SK-N-SH (cell line): ENCODE measurements around the gene UBAC2. TPM values are rescaled to one million over a fixed set of nuclear protein-coding genes. Genes with fewer than 3 reads are reported as not detected.

Experiments
- CTCF ChIA-PET: fragments of 300-600, 350-600 bp; formaldehyde crosslinking; extraction: SDS; loops from one replicate; lab custom pipeline; 2021; lab: Yijun Ruan, JAX
- POLR2A ChIA-PET: fragments of 350-600 bp; sonication (Branson Sonifier 250); formaldehyde crosslinking; extraction: SDS; loops from one replicate; lab custom pipeline; 2020; ENCODE audit warnings: antibody characterized with exemption, inconsistent platforms; lab: Yijun Ruan, JAX
- DNase-seq: peaks from one replicate; pipeline ENCODE4 v3.0.0; 2012
- H2AFZ ChIP-seq: fragments of 200-600 bp; sonication (generic); 2 replicates; pipeline ENCODE4 v1.8.1; 2016; ENCODE audit warnings: antibody characterized with exemption, mild to moderate bottlenecking, low read depth
- H3F3A ChIP-seq: fragments of 200-600 bp; sonication (generic); replicated peaks from 2 replicates; pipeline ENCODE3; 2016; ENCODE audit warnings: antibody characterized with exemption, mild to moderate bottlenecking; ENCODE audit not compliant: insufficient read depth
- H3K27ac ChIP-seq, 2 experiments: fragments of 200-500 bp in 1 of 2; fragments of 200-600 bp in 1 of 2; sonication (Bioruptor generic) in 1 of 2; sonication (generic), shearing (Covaris generic) in 1 of 2; 2 replicates each; pipeline versions ENCODE4 v1.5.1 to v1.6.1; 2014 to 2016; ENCODE audit warnings: low read depth in 2 of 2, inconsistent platforms in 1 of 2, low read length in 1 of 2, mild to moderate bottlenecking in 1 of 2, mixed read lengths in 1 of 2
- H3K27me3 ChIP-seq: fragments of 200-600 bp; sonication (generic), shearing (Covaris generic); 2 replicates; pipeline ENCODE4 v1.6.1; 2016; ENCODE audit warnings: mixed run types; ENCODE audit not compliant: insufficient read depth
- H3K36me3 ChIP-seq, 2 experiments: fragments of 200-500 bp in 1 of 2; fragments of 200-600 bp in 1 of 2; sonication (Bioruptor generic) in 1 of 2; sonication (generic) in 1 of 2; replicated peaks in 1 of 2; 2 replicates each; pipeline versions ENCODE3 to v1.5.1; 2014 to 2016; ENCODE audit warnings: low read length in 1 of 2, mild to moderate bottlenecking in 1 of 2; ENCODE audit not compliant: insufficient read depth in 2 of 2, control insufficient read depth in 1 of 2
- H3K4me1 ChIP-seq, 2 experiments: fragments of 200-500 bp in 1 of 2; fragments of 200-600 bp in 1 of 2; sonication (Bioruptor generic) in 1 of 2; sonication (generic), shearing (Covaris generic) in 1 of 2; 2 replicates each; pipeline versions ENCODE4 v1.5.1 to v1.6.1; 2014 to 2016; ENCODE audit warnings: low read depth in 1 of 2, low read length in 1 of 2, mixed run types in 1 of 2; ENCODE audit not compliant: insufficient read depth in 2 of 2, control insufficient read depth in 1 of 2
- H3K4me2 ChIP-seq: fragments of 200-600 bp; sonication (generic), shearing (Covaris generic); 2 replicates; pipeline ENCODE4 v1.6.1; 2017; ENCODE audit warnings: mixed run types
- H3K4me3 ChIP-seq, 2 experiments: fragments of 200-500 bp in 1 of 2; fragments of 200-600 bp in 1 of 2; sonication (Bioruptor generic) in 1 of 2; sonication (generic), shearing (Covaris generic) in 1 of 2; 2 replicates each; pipeline versions ENCODE4 v1.5.1 to v1.8.1; 2014 to 2016; ENCODE audit warnings: low read depth in 2 of 2, inconsistent platforms in 1 of 2, low read length in 1 of 2, mild to moderate bottlenecking in 1 of 2, mixed read lengths in 1 of 2, moderate library complexity in 1 of 2
- H3K79me2 ChIP-seq: fragments of 200-600 bp; sonication (generic); 2 replicates; pipeline ENCODE4 v1.8.1; 2017; ENCODE audit warnings: mild to moderate bottlenecking; ENCODE audit not compliant: insufficient read depth
- H3K9ac ChIP-seq: fragments of 200-600 bp; sonication (generic); 2 replicates; pipeline ENCODE4 v1.6.1; 2017; ENCODE audit warnings: mixed run types
- H3K9me2 ChIP-seq: fragments of 200-600 bp; sonication (generic); 2 replicates; pipeline ENCODE4 v1.6.1; 2017; ENCODE audit warnings: mixed run types
- H3K9me3 ChIP-seq: fragments of 200-600 bp; sonication (generic); 2 replicates; pipeline ENCODE4 v1.6.1; 2017; ENCODE audit warnings: mixed run types, mild to moderate bottlenecking, moderate library complexity
- H4K20me1 ChIP-seq: fragments of 200-600 bp; sonication (generic); 2 replicates; pipeline ENCODE4 v1.6.1; 2017; ENCODE audit warnings: mild to moderate bottlenecking, mixed run types; ENCODE audit not compliant: insufficient read depth
- FOXJ3 ChIP-seq: sonication (generic); formaldehyde crosslinking; IDR thresholded peaks from 2 replicates; pipeline ENCODE4 v1.5.1; 2020; ENCODE audit warnings: mild to moderate bottlenecking, missing genetic modification reagents
- GABPA ChIP-seq: IDR thresholded peaks from 2 replicates; pipeline ENCODE4 v1.4.0; 2012; ENCODE audit warnings: low read depth, mild to moderate bottlenecking
- GATA2 ChIP-seq: sonication (generic); formaldehyde crosslinking; IDR thresholded peaks from 2 replicates; pipeline ENCODE4 v1.5.0; 2020; ENCODE audit warnings: mild to moderate bottlenecking, missing genetic modification reagents
- NFIC ChIP-seq: IDR thresholded peaks from 2 replicates; pipeline ENCODE4 v1.4.0; 2012; ENCODE audit warnings: borderline replicate concordance
- NRF1 ChIP-seq: IDR thresholded peaks from 2 replicates; pipeline ENCODE4 v1.6.1; 2012; ENCODE audit warnings: low read depth, mild to moderate bottlenecking, low read length
- PBX3 ChIP-seq: IDR thresholded peaks from 2 replicates; pipeline ENCODE4; 2012
- RFX5 ChIP-seq: IDR thresholded peaks from 2 replicates; pipeline ENCODE4 v1.6.1; 2012; ENCODE audit warnings: mild to moderate bottlenecking, improper control_type of control experiment, low read length
- SMC3 ChIP-seq: IDR thresholded peaks from 2 replicates; pipeline ENCODE4 v1.6.1; 2012; ENCODE audit warnings: low read depth, low read length, improper control_type of control experiment
- TAF1 ChIP-seq: IDR thresholded peaks from 2 replicates; pipeline ENCODE4 v1.6.1; 2012; ENCODE audit warnings: low read depth, mild to moderate bottlenecking, low read length, moderate library complexity, borderline replicate concordance
- WGBS: methylation state at CpG from one replicate; pipeline ENCODE4 v1.1.6; 2017; ENCODE audit warnings: low lambda C conversion rate; 5-methylcytosine and 5-hydroxymethylcytosine counted together
- polyA plus RNA-seq, 3 experiments: library from polyadenylated mRNA; depleted of rRNA; stranded (reverse); fragments of >200 nt; gene quantifications; 2 replicates each; pipeline ENCODE4 v1.2.3, GENCODE V29; 2012
- TF ChIP-seq, protein P1 (sequence below): IDR thresholded peaks from 2 replicates; pipeline ENCODE4 v1.4.0; 2012; ENCODE audit warnings: low read depth, borderline replicate concordance
- TF ChIP-seq, protein P2 (sequence below): fragments of 200-600 bp; sonication (generic); IDR thresholded peaks from 2 replicates; pipeline ENCODE4 v1.6.1; 2017; ENCODE audit warnings: antibody characterized with exemption, mild to moderate bottlenecking, moderate library complexity
- TF ChIP-seq, protein P3 (sequence below): fragments of 150-350 bp; IDR thresholded peaks from 2 replicates; pipeline ENCODE4 v1.6.1; 2016; ENCODE audit warnings: mild to moderate bottlenecking, low read depth, low read length
- TF ChIP-seq, protein P4 (sequence below): fragments of 150-350 bp; IDR thresholded peaks from 2 replicates; pipeline ENCODE4 v1.6.1; 2017; ENCODE audit warnings: antibody characterized with exemption, low read length, low read depth, borderline replicate concordance
- TF ChIP-seq, protein P5 (sequence below): IDR thresholded peaks from 2 replicates; pipeline ENCODE4 v1.4.0; 2012; ENCODE audit warnings: low read depth

UBAC2 gene
- polyA plus RNA-seq, 1 of the 3 experiments (the other 2 are of a cell fraction) = 79.0 TPM

GRCh38 chr13:99289674-99290337 is 89.2 kb downstream of the UBAC2 start:
- Histone ChIP-seq H3K27ac (no peak overlapping the region), H3K9me3 (no peaks in the 10 kb centered on the region), H3K9me2 (no peaks in the 10 kb centered on the region), H3K79me2 (no peaks in the 10 kb centered on the region), H3K4me3 (no peak overlapping the region), H2AFZ (no peak overlapping the region), H3K4me1 (peaks cover 0 to 3% of the 10 kb centered on the region in 2 experiments; a peak in 1 of 4 replicates), H3F3A (no peaks in the 10 kb centered on the region), H4K20me1 (no peaks in the 10 kb centered on the region), H3K27me3 (no peaks in the 10 kb centered on the region), H3K9ac (no peak overlapping the region), H3K36me3 (peaks cover 0 to 8% of the 10 kb centered on the region in 2 experiments), H3K4me2 (no peak overlapping the region)
- 89% methylated on average over 5 of the region's 7 CpGs for WGBS
- ChIA-PET CTCF (no interaction called here), POLR2A (no interaction called here)
- DNase-seq = no peak
- TF ChIP-seq RFX5 = no peak
- TF ChIP-seq, protein P1, sequence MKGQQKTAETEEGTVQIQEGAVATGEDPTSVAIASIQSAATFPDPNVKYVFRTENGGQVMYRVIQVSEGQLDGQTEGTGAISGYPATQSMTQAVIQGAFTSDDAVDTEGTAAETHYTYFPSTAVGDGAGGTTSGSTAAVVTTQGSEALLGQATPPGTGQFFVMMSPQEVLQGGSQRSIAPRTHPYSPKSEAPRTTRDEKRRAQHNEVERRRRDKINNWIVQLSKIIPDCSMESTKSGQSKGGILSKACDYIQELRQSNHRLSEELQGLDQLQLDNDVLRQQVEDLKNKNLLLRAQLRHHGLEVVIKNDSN = no peak
- no peak for TF ChIP-seq PBX3
- TF ChIP-seq, protein P2, sequence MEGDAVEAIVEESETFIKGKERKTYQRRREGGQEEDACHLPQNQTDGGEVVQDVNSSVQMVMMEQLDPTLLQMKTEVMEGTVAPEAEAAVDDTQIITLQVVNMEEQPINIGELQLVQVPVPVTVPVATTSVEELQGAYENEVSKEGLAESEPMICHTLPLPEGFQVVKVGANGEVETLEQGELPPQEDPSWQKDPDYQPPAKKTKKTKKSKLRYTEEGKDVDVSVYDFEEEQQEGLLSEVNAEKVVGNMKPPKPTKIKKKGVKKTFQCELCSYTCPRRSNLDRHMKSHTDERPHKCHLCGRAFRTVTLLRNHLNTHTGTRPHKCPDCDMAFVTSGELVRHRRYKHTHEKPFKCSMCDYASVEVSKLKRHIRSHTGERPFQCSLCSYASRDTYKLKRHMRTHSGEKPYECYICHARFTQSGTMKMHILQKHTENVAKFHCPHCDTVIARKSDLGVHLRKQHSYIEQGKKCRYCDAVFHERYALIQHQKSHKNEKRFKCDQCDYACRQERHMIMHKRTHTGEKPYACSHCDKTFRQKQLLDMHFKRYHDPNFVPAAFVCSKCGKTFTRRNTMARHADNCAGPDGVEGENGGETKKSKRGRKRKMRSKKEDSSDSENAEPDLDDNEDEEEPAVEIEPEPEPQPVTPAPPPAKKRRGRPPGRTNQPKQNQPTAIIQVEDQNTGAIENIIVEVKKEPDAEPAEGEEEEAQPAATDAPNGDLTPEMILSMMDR = no peak
- TF ChIP-seq NFIC = no peak
- TF ChIP-seq NRF1 = no peak
- no peak for TF ChIP-seq TAF1
- TF ChIP-seq, protein P3, sequence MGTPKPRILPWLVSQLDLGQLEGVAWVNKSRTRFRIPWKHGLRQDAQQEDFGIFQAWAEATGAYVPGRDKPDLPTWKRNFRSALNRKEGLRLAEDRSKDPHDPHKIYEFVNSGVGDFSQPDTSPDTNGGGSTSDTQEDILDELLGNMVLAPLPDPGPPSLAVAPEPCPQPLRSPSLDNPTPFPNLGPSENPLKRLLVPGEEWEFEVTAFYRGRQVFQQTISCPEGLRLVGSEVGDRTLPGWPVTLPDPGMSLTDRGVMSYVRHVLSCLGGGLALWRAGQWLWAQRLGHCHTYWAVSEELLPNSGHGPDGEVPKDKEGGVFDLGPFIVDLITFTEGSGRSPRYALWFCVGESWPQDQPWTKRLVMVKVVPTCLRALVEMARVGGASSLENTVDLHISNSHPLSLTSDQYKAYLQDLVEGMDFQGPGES = no peak
- TF ChIP-seq, protein P4, sequence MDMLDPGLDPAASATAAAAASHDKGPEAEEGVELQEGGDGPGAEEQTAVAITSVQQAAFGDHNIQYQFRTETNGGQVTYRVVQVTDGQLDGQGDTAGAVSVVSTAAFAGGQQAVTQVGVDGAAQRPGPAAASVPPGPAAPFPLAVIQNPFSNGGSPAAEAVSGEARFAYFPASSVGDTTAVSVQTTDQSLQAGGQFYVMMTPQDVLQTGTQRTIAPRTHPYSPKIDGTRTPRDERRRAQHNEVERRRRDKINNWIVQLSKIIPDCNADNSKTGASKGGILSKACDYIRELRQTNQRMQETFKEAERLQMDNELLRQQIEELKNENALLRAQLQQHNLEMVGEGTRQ = no peak
- no peak for TF ChIP-seq FOXJ3 (CRISPR knock-in tag)
- TF ChIP-seq GATA2 (CRISPR knock-in tag) = no peak
- TF ChIP-seq GABPA = no peak
- no peak for TF ChIP-seq SMC3
- TF ChIP-seq, protein P5, sequence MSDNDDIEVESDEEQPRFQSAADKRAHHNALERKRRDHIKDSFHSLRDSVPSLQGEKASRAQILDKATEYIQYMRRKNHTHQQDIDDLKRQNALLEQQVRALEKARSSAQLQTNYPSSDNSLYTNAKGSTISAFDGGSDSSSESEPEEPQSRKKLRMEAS = no peak
